HepG2 (cell line): ENCODE results near the gene ISG20. TPM values are rescaled to one million over a fixed set of nuclear protein-coding genes. Genes with fewer than 3 reads are reported as not detected.
A peak's percentile ranks its signal among the peaks of the same experiment; 100 is the strongest.

ENCODE experiments used
- ATAC-seq: fragments of 200-7000 bp; cut with Tn5 transposase; 3 replicates; pipeline ENCODE4 v1.9.1; 2020; ENCODE audit warnings: mild to moderate bottlenecking, moderate library complexity
- BruUV-seq: library from RNA; stranded (reverse); fragments of 400-500 nt; replicated peaks from 2 replicates; lab custom pipeline; 2021; lab: Mats Ljungman, UMichigan
- CTCF ChIA-PET: fragments of 300-600 bp; formaldehyde crosslinking; extraction: SDS; loops from one replicate; lab custom pipeline; 2021; ENCODE audit warnings: low total read pairs, inconsistent platforms, low intra/inter-chr PET ratio; lab: Yijun Ruan, JAX
- POLR2A ChIA-PET: fragments of 350-600 bp; sonication (Branson Sonifier 250); formaldehyde crosslinking; loops from one replicate; lab custom pipeline; 2020; ENCODE audit warnings: antibody characterized with exemption, inconsistent platforms; lab: Yijun Ruan, JAX
- DNase-seq: peaks from one replicate; pipeline ENCODE4 v3.0.0-alpha.2; 2015; ENCODE audit warnings: low spot score
- FAIRE-seq: peaks from 3 replicates; lab custom pipeline; 2011; peaks lifted over from hg19 to GRCh38; lab: Jason Lieb, UNC
- H2AFZ ChIP-seq: one replicate; pipeline ENCODE4 v1.6.1; 2011; ENCODE audit warnings: low read length, inconsistent platforms
- H3K27ac ChIP-seq: fragments of 300-600 bp; 3 replicates; pipeline ENCODE4 v1.8.0; 2011; ENCODE audit warnings: mixed run types, mild to moderate bottlenecking, mixed read lengths, low read length, inconsistent platforms; ENCODE audit not compliant: insufficient read depth; ENCODE audit errors: extremely low read length
- H3K27me3 ChIP-seq, 2 experiments: fragments of 200-600 bp in 1 of 2; 2 replicates in 1 of 2; 3 replicates in 1 of 2; pipeline versions ENCODE4 v1.6.0 to v1.8.0; 2011; ENCODE audit warnings: low read length in 2 of 2, mild to moderate bottlenecking in 2 of 2, moderate library complexity in 2 of 2, inconsistent platforms in 1 of 2; ENCODE audit not compliant: insufficient read depth in 2 of 2, control insufficient read depth in 1 of 2
- H3K36me3 ChIP-seq, 2 experiments: fragments of 200-600 bp in 1 of 2; replicated peaks in 1 of 2; 2 replicates in 1 of 2; 3 replicates in 1 of 2; pipeline versions ENCODE4 v1.5.1 to v1.8.0; 2011; ENCODE audit warnings: low read length in 2 of 2, inconsistent platforms in 1 of 2; ENCODE audit not compliant: insufficient read depth in 2 of 2, control insufficient read depth in 1 of 2
- H3K4me1 ChIP-seq: 2 replicates; pipeline ENCODE4 v1.5.1; 2012; ENCODE audit warnings: low read length, inconsistent platforms; ENCODE audit not compliant: insufficient read depth
- H3K4me2 ChIP-seq: 2 replicates; pipeline ENCODE4 v1.6.0; 2011; ENCODE audit warnings: low read depth, low read length, inconsistent platforms
- H3K4me3 ChIP-seq, 3 experiments: fragments of 200-600 bp in 1 of 3; sonication (generic), shearing (Covaris generic) in 1 of 3; replicated peaks in 1 of 3; 2 replicates each; pipeline ENCODE4 v1.5.1; 2011 to 2016; ENCODE audit warnings: low read length in 3 of 3, inconsistent platforms in 2 of 3, low read depth in 2 of 3, mild to moderate bottlenecking in 2 of 3, control low read depth in 1 of 3, mixed read lengths in 1 of 3; ENCODE audit not compliant: insufficient read depth in 1 of 3
- H3K79me2 ChIP-seq: one replicate; pipeline ENCODE4 v1.6.1; 2011; ENCODE audit warnings: low read length, inconsistent platforms; ENCODE audit not compliant: insufficient read depth
- H3K9ac ChIP-seq: 2 replicates; pipeline ENCODE4 v1.6.0; 2011; ENCODE audit warnings: mild to moderate bottlenecking, low read depth, low read length, inconsistent platforms; ENCODE audit not compliant: insufficient read depth
- H3K9me3 ChIP-seq: 2 replicates; pipeline ENCODE4 v1.5.1; 2012; ENCODE audit warnings: mild to moderate bottlenecking, low read length
- H4K20me1 ChIP-seq: 2 replicates; pipeline ENCODE4 v1.6.0; 2011; ENCODE audit warnings: inconsistent platforms, mild to moderate bottlenecking, low read length, moderate library complexity; ENCODE audit not compliant: insufficient read depth
- ATF7 ChIP-seq, 2 experiments: fragments of 450-650 bp in 1 of 2; sonication (generic) in 1 of 2; formaldehyde crosslinking in 1 of 2; IDR thresholded peaks; 2 replicates each; pipeline versions ENCODE4 v1.4.0 to v1.6.1; 2016 to 2020; ENCODE audit warnings: antibody characterized with exemption in 1 of 2, mild to moderate bottlenecking in 1 of 2, missing genetic modification reagents in 1 of 2
- BHLHE40 ChIP-seq: IDR thresholded peaks from 2 replicates; pipeline ENCODE4 v1.6.1; 2011; ENCODE audit warnings: low read length, improper control_type of control experiment
- CEBPB ChIP-seq: IDR thresholded peaks from 2 replicates; pipeline ENCODE4 v1.6.1; 2011; ENCODE audit warnings: low read depth, low read length, improper control_type of control experiment, borderline replicate concordance
- CEBPG ChIP-seq: IDR thresholded peaks from 2 replicates; pipeline ENCODE4 v1.6.1; 2016
- CENPBD1 ChIP-seq: sonication (generic); formaldehyde crosslinking; IDR thresholded peaks from 2 replicates; pipeline ENCODE4 v1.8.0; 2022; ENCODE audit warnings: missing genetic modification reagents, low read depth, mild to moderate bottlenecking, borderline replicate concordance
- HMG20B ChIP-seq: conservative IDR thresholded peaks from 2 replicates; pipeline ENCODE4 v1.6.1; 2016; ENCODE audit warnings: missing genetic modification reagents, missing compliant biosample characterization
- KAT2B ChIP-seq: fragments of 150-350 bp; IDR thresholded peaks from 2 replicates; pipeline ENCODE4 v1.6.1; 2014; ENCODE audit warnings: low read depth, low read length, borderline replicate concordance
- KLF13 ChIP-seq: sonication (generic); formaldehyde crosslinking; IDR thresholded peaks from 2 replicates; pipeline ENCODE4 v1.4.0; 2020; ENCODE audit warnings: mild to moderate bottlenecking, missing genetic modification reagents
- MED13 ChIP-seq: sonication (generic); formaldehyde crosslinking; IDR thresholded peaks from 2 replicates; pipeline ENCODE4 v1.5.0; 2020; ENCODE audit warnings: missing genetic modification reagents
- PHB2 ChIP-seq: fragments of 450-650 bp; IDR thresholded peaks from 2 replicates; pipeline ENCODE4 v1.6.1; 2018; ENCODE audit not compliant: partially characterized antibody
- SALL1 ChIP-seq: sonication (generic); formaldehyde crosslinking; IDR thresholded peaks from 2 replicates; pipeline ENCODE4 v1.8.0; 2022; ENCODE audit warnings: mild to moderate bottlenecking, missing genetic modification reagents
- SNRNP70 ChIP-seq: fragments of 200-400 bp; formaldehyde crosslinking; IDR thresholded peaks from 2 replicates; pipeline ENCODE4 v1.6.1; 2017; ENCODE audit warnings: mild to moderate bottlenecking, low read depth, low read length, moderate library complexity
- ZFP41 ChIP-seq: sonication (generic); formaldehyde crosslinking; IDR thresholded peaks from 2 replicates; pipeline ENCODE4 v1.4.0; 2020; ENCODE audit warnings: mild to moderate bottlenecking, missing genetic modification reagents, borderline replicate concordance
- ZFP62 ChIP-seq: sonication (generic); formaldehyde crosslinking; IDR thresholded peaks from 2 replicates; pipeline ENCODE4 v1.4.0; 2020; ENCODE audit warnings: missing genetic modification reagents
- ZFP91 ChIP-seq: sonication (generic); formaldehyde crosslinking; IDR thresholded peaks from 2 replicates; pipeline ENCODE4 v1.9.0; 2022; ENCODE audit warnings: missing genetic modification reagents, mild to moderate bottlenecking, borderline replicate concordance
- ZNF264 ChIP-seq: sonication (generic); formaldehyde crosslinking; IDR thresholded peaks from 2 replicates; pipeline ENCODE4 v1.4.0; 2020; ENCODE audit warnings: missing genetic modification reagents
- ZNF775 ChIP-seq: sonication (generic); formaldehyde crosslinking; IDR thresholded peaks from 2 replicates; pipeline ENCODE4 v1.4.0; 2020; ENCODE audit warnings: missing genetic modification reagents, mild to moderate bottlenecking, moderate library complexity, borderline replicate concordance
- WGBS: methylation state at CpG from one replicate; pipeline ENCODE4 v1.1.6; 2017; ENCODE audit warnings: low lambda C conversion rate; 5-methylcytosine and 5-hydroxymethylcytosine counted together
- in situ Hi-C: cut with HindIII; loops from 2 replicates; pipeline ENCODE4 v1.10.0; 2017; ENCODE audit warnings: low pct_unique_long_range_greater_than_20kb; ENCODE audit not compliant: extremely low pct_ligation_motif_present
- intact Hi-C: fragments of 100-400 bp; cut with micrococcal nuclease; formaldehyde crosslinking; loops from one replicate; pipeline ENCODE4 v1.10.0; 2022; ENCODE audit not compliant: unreplicated experiment
- polyA plus RNA-seq, 8 experiments: library from polyadenylated mRNA; depleted of rRNA in 3 of 8; stranded (reverse) in 7 of 8; unstranded in 1 of 8; fragments of >200 nt; fragmentation: Illumina TruSeq in 4 of 8; extraction: Trizol in 4 of 8; gene quantifications; 2 replicates each; pipeline versions ENCODE4 v1.2.1 to v1.2.3, GENCODE V29; 2011 to 2016; ENCODE audit warnings: low read depth in 4 of 8, missing spikeins in 1 of 8, mixed read lengths in 1 of 8; ENCODE audit not compliant: insufficient read depth in 1 of 8
- total RNA-seq, 5 experiments: library from RNA; depleted of rRNA; stranded (reverse); fragments of >200 nt; fragmentation: Illumina TruSeq; extraction: Trizol; gene quantifications; 2 replicates each; pipeline ENCODE4 v1.2.3, GENCODE V29; 2016; ENCODE audit warnings: low read depth in 1 of 5

Gene ISG20
- total and polyA plus RNA-seq, 2 of the 13 experiments (the other 11 are each of a cell fraction or from before 2014, with no cell fraction given) = 6.3 to 31.5 TPM

- ATAC-seq (no peak), DNase-seq (no peak), FAIRE-seq (no peak)
- Histone ChIP-seq H3K27ac (no peak overlapping the region), H3K4me2 (no peak overlapping the region), H2AFZ (no peak overlapping the region), H3K9me3 (no peaks in the 10 kb centered on the region), H3K27me3 (peaks cover 3 to 42% of the 10 kb centered on the region in 2 experiments; a peak in 4 of 5 replicates), H3K79me2 (no peaks in the 10 kb centered on the region), H3K36me3 (no peaks in the 10 kb centered on the region), H3K4me3 (no peak overlapping the region), H4K20me1 (no peaks in the 10 kb centered on the region), H3K9ac (no peak overlapping the region), H3K4me1 (no peaks in the 10 kb centered on the region)
- POLR2A ChIA-PET = no interaction called here
- BruUV-seq = no TSS peak
- CTCF ChIA-PET = no interaction called here
- TF ChIP-seq SNRNP70 (no peak), ATF7 (IDR thresholded peaks at IDR 0.05) (0 out of 2 replicates have a peak, but pooled peaks have one; percentile 6), ATF7 (CRISPR knock-in tag; IDR thresholded peaks at IDR 0.05) (no peak), ZNF264 (CRISPR knock-in tag) (no peak), CEBPB (peak; percentile 69; the same call in 1 of the 2 replicates), CEBPG (CRISPR knock-in tag) (peak; percentile 29; the same call in 1 of the 2 replicates), BHLHE40 (peak; percentile 16; the same call in 1 of the 2 replicates)
- intact Hi-C loops = no loop called here
- in situ Hi-C loops = no loop called here
- 18% methylated on average over 5 of the region's 5 CpGs for WGBS
Measured at GRCh38 chr15:88702983-88703382, 64.2 kb downstream of the ISG20 start.

GRCh38 chr15:88703533-88703932, 64.7 kb downstream of the ISG20 start:
- CTCF ChIA-PET = no interaction called here
- Histone ChIP-seq H3K4me1 (0 out of 2 replicates have a peak, but pooled peaks cover 4% of the 10 kb centered on the region), H3K4me3 (no peak overlapping the region), H3K36me3 (no peaks in the 10 kb centered on the region), H3K27me3 (peaks cover 3 to 45% of the 10 kb centered on the region in 2 experiments; a peak in 4 of 5 replicates), H3K27ac (no peak overlapping the region), H2AFZ (no peak overlapping the region), H4K20me1 (no peaks in the 10 kb centered on the region), H3K9me3 (no peaks in the 10 kb centered on the region), H3K4me2 (no peak overlapping the region), H3K9ac (no peak overlapping the region), H3K79me2 (no peaks in the 10 kb centered on the region)
- in situ Hi-C loops (no loop called here), intact Hi-C loops (no loop called here)
- TF ChIP-seq KLF13 (CRISPR knock-in tag) (no peak), ZFP62 (CRISPR knock-in tag) (no peak), HMG20B (CRISPR knock-in tag) (no peak), PHB2 (no peak), CENPBD1 (CRISPR knock-in tag) (no peak), ZFP41 (CRISPR knock-in tag) (no peak), SALL1 (CRISPR knock-in tag) (no peak), ZFP91 (CRISPR knock-in tag) (no peak), KAT2B (no peak), MED13 (no peak), ZNF775 (CRISPR knock-in tag) (no peak)
- DNase-seq (no peak), FAIRE-seq (no peak), ATAC-seq (no peak)
- POLR2A ChIA-PET = no interaction called here
- BruUV-seq = no TSS peak
- 78% methylated on average over 5 of the region's 5 CpGs for WGBS
